Erythroblast (primary cell): Measurements from ENCODE around the gene FAM180A.

Experiments
- GATA1 ChIP-seq: IDR thresholded peaks from 2 replicates; pipeline ENCODE4 v1.6.1; 2011; ENCODE audit warnings: low read depth, mild to moderate bottlenecking, control low read depth, low read length, moderate library complexity
- POLR2A ChIP-seq: IDR thresholded peaks from 2 replicates; pipeline ENCODE4 v1.6.1; 2011; ENCODE audit warnings: mild to moderate bottlenecking, low read length

GRCh38 chr7:135742371-135742770 lies 6.2 kb downstream of the FAM180A start:
- TF ChIP-seq POLR2A (no peak), GATA1 (no peak)
